NB4 (cell line): Measurements from ENCODE around the gene GFOD1.

Experiments used
- DNase-seq: peaks from one replicate; pipeline ENCODE4 v3.0.0; 2010; ENCODE audit warnings: low read depth
- H3K4me3 ChIP-seq: one replicate; pipeline ENCODE4 v1.5.1; 2011; ENCODE audit warnings: mild to moderate bottlenecking, low read depth, low read length, moderate library complexity
- CTCF ChIP-seq: IDR thresholded peaks from one replicate; pipeline ENCODE4 v1.5.1; 2012; ENCODE audit warnings: low read depth, low read length
- MAX ChIP-seq: IDR thresholded peaks from 2 replicates; pipeline ENCODE4 v1.6.1; 2011; ENCODE audit warnings: low read depth, low read length
- MYC ChIP-seq: IDR thresholded peaks from 2 replicates; pipeline ENCODE4 v1.6.1; 2011; ENCODE audit warnings: low read depth, low read length
- POLR2A ChIP-seq: IDR thresholded peaks from 2 replicates; pipeline ENCODE4 v1.6.1; 2011; ENCODE audit warnings: mild to moderate bottlenecking; ENCODE audit not compliant: insufficient read length; ENCODE audit errors: extremely low read depth

The GFOD1 gene

GRCh38 chr6:13471184-13471583 lies 16.2 kb downstream of the GFOD1 start:
- H3K4me3 ChIP-seq = no peak overlapping the region
- no peak for TF ChIP-seq MYC
- no peak for TF ChIP-seq CTCF
- no peak for TF ChIP-seq MAX
- TF ChIP-seq POLR2A = no peak
- DNase-seq = no peak

- DNase-seq = no peak
- no peak for TF ChIP-seq POLR2A
- TF ChIP-seq MYC = no peak
- TF ChIP-seq CTCF = no peak
- no peak for TF ChIP-seq MAX
- no peak overlapping the region for H3K4me3 ChIP-seq
These were observed 16.9 kb downstream of the GFOD1 start for GRCh38 chr6:13470238-13471140.

- TF ChIP-seq MAX = no peak
- no peak for TF ChIP-seq MYC
- no peak for TF ChIP-seq POLR2A
- TF ChIP-seq CTCF = no peak
- no peak overlapping the region for H3K4me3 ChIP-seq
- no peak for DNase-seq
These were observed 17.7 kb downstream of the GFOD1 start for GRCh38 chr6:13469693-13470092.

- no peak for TF ChIP-seq MYC
- TF ChIP-seq POLR2A = no peak
- no peak for TF ChIP-seq MAX
- TF ChIP-seq CTCF = no peak
- DNase-seq = no peak
These were observed 18.6 kb downstream of the GFOD1 start for GRCh38 chr6:13468839-13469238.

GRCh38 chr6:13467216-13467600 lies 20.2 kb downstream of the GFOD1 start:
- DNase-seq = no peak
- H3K4me3 ChIP-seq = no peak overlapping the region
- TF ChIP-seq CTCF = no peak
- TF ChIP-seq MYC = no peak
- TF ChIP-seq POLR2A = no peak
- TF ChIP-seq MAX = no peak

More at GRCh38 chr6:13468839-13469238, 18.6 kb downstream of the GFOD1 start:
- no peak overlapping the region for H3K4me3 ChIP-seq
